B cell (primary cell): ENCODE data around the gene CATSPERZ. TPM values are rescaled to one million over a fixed set of nuclear protein-coding genes. Genes with fewer than 3 reads are reported as not detected.

ENCODE experiments used
- ATAC-seq: fragments of 200-7000 bp; cut with Tn5 transposase; one replicate; pipeline ENCODE4 v1.10.0; 2021; ENCODE audit warnings: low read depth, mild to moderate bottlenecking, moderate number of reproducible peaks, moderate library complexity
- CTCF ChIA-PET: fragments of 350-600 bp; sonication (Branson Sonifier 250); formaldehyde crosslinking; loops from one replicate; lab custom pipeline; 2021; ENCODE audit warnings: antibody characterized with exemption, inconsistent platforms; lab: Charles Lee
- POLR2A ChIA-PET: fragments of 350-600 bp; sonication (Branson Sonifier 250); formaldehyde crosslinking; loops from one replicate; lab custom pipeline; 2021; ENCODE audit warnings: antibody characterized with exemption; lab: Charles Lee
- DNase-seq: peaks from one replicate; pipeline ENCODE4 v3.0.0; 2013
- H2AFZ ChIP-seq: 2 replicates; pipeline ENCODE4 v1.6.1; 2012; ENCODE audit warnings: mild to moderate bottlenecking, low read depth, low read length; ENCODE audit not compliant: insufficient read depth, poor library complexity, severe bottlenecking
- H3K27ac ChIP-seq, 2 donors: 1 replicate in 1 of 2; 2 replicates in 1 of 2; pipeline ENCODE4 v1.5.1; 2012 to 2013; ENCODE audit warnings: low read length in 2 of 2, mild to moderate bottlenecking in 2 of 2, moderate library complexity in 1 of 2
- H3K27me3 ChIP-seq, 4 experiments: fragments of 200-600 bp in 1 of 4; sonication (generic) in 1 of 4; replicated peaks in 1 of 4; 1 replicate in 2 of 4; 2 replicates in 2 of 4; pipeline versions ENCODE4 v1.6.1 to v1.7.0; 2013 to 2016; ENCODE audit warnings: low read length in 3 of 4, mild to moderate bottlenecking in 2 of 4, mixed read lengths in 1 of 4, moderate library complexity in 1 of 4; ENCODE audit not compliant: insufficient read depth in 4 of 4, control insufficient read depth in 3 of 4; ENCODE audit errors: control extremely low read depth in 1 of 4
- H3K36me3 ChIP-seq, 2 experiments: replicated peaks in 1 of 2; 1 replicate in 1 of 2; 2 replicates in 1 of 2; pipeline versions ENCODE4 v1.6.1 to v1.7.1; 2013; ENCODE audit warnings: low read length in 1 of 2; ENCODE audit not compliant: insufficient read depth in 2 of 2, control insufficient read depth in 1 of 2; ENCODE audit errors: control extremely low read depth in 1 of 2, extremely low read depth in 1 of 2
- H3K4me1 ChIP-seq, 2 donors: fragments of 200-600 bp in 1 of 2; sonication (generic) in 1 of 2; 1 replicate in 1 of 2; 2 replicates in 1 of 2; pipeline versions ENCODE4 v1.5.1 to v1.6.1; 2013 to 2017; ENCODE audit warnings: low read length in 2 of 2; ENCODE audit not compliant: control insufficient read depth in 2 of 2, insufficient read depth in 2 of 2
- H3K4me2 ChIP-seq: replicated peaks from 2 replicates; pipeline ENCODE3; 2012; ENCODE audit warnings: mild to moderate bottlenecking, low read depth, low read length; ENCODE audit not compliant: poor library complexity, severe bottlenecking
- H3K4me3 ChIP-seq, 5 experiments: fragments of 200-600 bp in 1 of 5; sonication (generic) in 1 of 5; 1 replicate in 3 of 5; 2 replicates in 2 of 5; pipeline versions ENCODE4 v1.5.1 to v1.7.0; 2011 to 2016; ENCODE audit warnings: low read length in 4 of 5, mild to moderate bottlenecking in 4 of 5, low read depth in 2 of 5, control low read depth in 1 of 5, moderate library complexity in 1 of 5; ENCODE audit not compliant: insufficient read depth in 1 of 5; ENCODE audit errors: control extremely low read depth in 1 of 5, extremely low read depth in 1 of 5
- H3K79me2 ChIP-seq: fragments of 200-600 bp; sonication (generic); one replicate; pipeline ENCODE4 v1.6.0; 2016; ENCODE audit warnings: low read length; ENCODE audit not compliant: control insufficient read depth, insufficient read depth
- H3K9ac ChIP-seq: fragments of 200-600 bp; sonication (generic); 2 replicates; pipeline ENCODE4 v1.6.1; 2017; ENCODE audit warnings: mild to moderate bottlenecking, low read length, moderate library complexity
- H3K9me3 ChIP-seq, 3 donors: one replicate each; pipeline versions ENCODE4 v1.6.1 to v1.7.1; 2013; ENCODE audit warnings: low read length in 2 of 3; ENCODE audit not compliant: control insufficient read depth in 2 of 3, insufficient read depth in 1 of 3; ENCODE audit errors: control extremely low read depth in 1 of 3
- H4K20me1 ChIP-seq: 2 replicates; pipeline ENCODE4 v1.6.0; 2012; ENCODE audit warnings: mild to moderate bottlenecking, low read length; ENCODE audit not compliant: insufficient read depth, control insufficient read depth, poor library complexity, severe bottlenecking
- H3K27ac Mint-ChIP-seq: one replicate; pipeline ENCODE4 v1.8.0; 2021; ENCODE audit warnings: mixed read lengths
- H3K27me3 Mint-ChIP-seq: one replicate; pipeline ENCODE4 v1.8.0; 2021; ENCODE audit warnings: mixed read lengths
- H3K4me1 Mint-ChIP-seq: one replicate; pipeline ENCODE4 v1.8.0; 2021; ENCODE audit warnings: mixed read lengths
- H3K4me3 Mint-ChIP-seq: one replicate; pipeline ENCODE4 v1.8.0; 2021; ENCODE audit warnings: mixed read lengths
- H3K9me3 Mint-ChIP-seq: one replicate; pipeline ENCODE4 v1.8.0; 2022; ENCODE audit warnings: mixed read lengths; ENCODE audit not compliant: insufficient read depth
- CTCF ChIP-seq: fragments of 200-600 bp; IDR thresholded peaks from one replicate; pipeline ENCODE4 v1.8.0; 2022; ENCODE audit warnings: antibody characterized with exemption, mild to moderate bottlenecking
- EZH2 ChIP-seq: IDR thresholded peaks from 2 replicates; pipeline ENCODE4 v1.6.1; 2012; ENCODE audit warnings: borderline replicate concordance, low read depth, mild to moderate bottlenecking, moderate library complexity, low read length; ENCODE audit not compliant: insufficient read depth, poor library complexity, severe bottlenecking
- WGBS: methylation state at CpG from one replicate; pipeline ENCODE4 v1.1.5; 2013; ENCODE audit warnings: missing lambda C conversion rate; ENCODE audit not compliant: insufficient coverage; 5-methylcytosine and 5-hydroxymethylcytosine counted together
- intact Hi-C: fragments of 100-400 bp; cut with micrococcal nuclease; formaldehyde crosslinking; loops from one replicate; pipeline ENCODE4 v1.10.0; 2022
- polyA plus RNA-seq: library from polyadenylated mRNA; depleted of rRNA; stranded (reverse); fragments of >200 nt; gene quantifications from 2 replicates; pipeline ENCODE4 v1.2.3, GENCODE V29; 2012
- total RNA-seq, 2 donors: library from RNA; stranded (reverse); fragments of 120-200 nt in 1 of 2; gene quantifications; 1 replicate in 1 of 2; 2 replicates in 1 of 2; pipeline versions ENCODE4 v1.2.3 to v1.2.4, GENCODE V29; 2013 to 2022

Gene CATSPERZ
- total and polyA plus RNA-seq, 2 donors (not counting 1 experiment from before 2014, with no cell fraction given), result 0.39 TPM; not detected in 1

- Histone ChIP-seq H3K4me1 (peaks cover 0 to 13% of the 10 kb centered on the region in 2 donors), H3K9ac (no peak overlapping the region), H3K36me3 (peaks cover 0 to 32% of the 10 kb centered on the region in 2 experiments), H2AFZ (no peak overlapping the region), H3K79me2 (peaks cover 38% of the 10 kb centered on the region), H3K4me3 (no peak overlapping the region), H3K27ac (peak overlapping the region in 1 of 2 donors; percentile 6), H3K27me3 (no peaks in the 10 kb centered on the region), H3K4me2 (no peak overlapping the region), H4K20me1 (peaks cover 21% of the 10 kb centered on the region), H3K9me3 (no peaks in the 10 kb centered on the region)
- intact Hi-C loops, result no loop called here
- no peaks in the 10 kb centered on the region for H3K9me3 Mint-ChIP-seq
- no peak for ATAC-seq
- TF ChIP-seq EZH2 (no peak), CTCF (no peak)
- H3K27ac Mint-ChIP-seq, result no peak overlapping the region
- H3K4me3 Mint-ChIP-seq, result no peak overlapping the region
- peaks cover 18% of the 10 kb centered on the region for H3K4me1 Mint-ChIP-seq
- ChIA-PET POLR2A (interaction anchor here (0.5 kb wide), 1 partner anchor 17 kb away, joined by 3 read pairs; no protein-coding TSS in a partner anchor), CTCF (no interaction called here)
- no peaks in the 10 kb centered on the region for H3K27me3 Mint-ChIP-seq
- no peak for DNase-seq
- 99% methylated on average over 10 of the region's 10 CpGs for WGBS
Observed at GRCh38 chr11:64312947-64313346, 12.8 kb downstream of the CATSPERZ start.

- WGBS, result 97% methylated on average over 13 of the region's 18 CpGs
- no peaks in the 10 kb centered on the region for H3K9me3 Mint-ChIP-seq
- H3K4me3 Mint-ChIP-seq, result no peak overlapping the region
- no peaks in the 10 kb centered on the region for H3K27me3 Mint-ChIP-seq
- H3K4me2 ChIP-seq, result no peak overlapping the region
- H3K4me1 Mint-ChIP-seq, result peaks cover 23% of the 10 kb centered on the region
- no peak for ATAC-seq
- peaks cover 0 to 18% of the 10 kb centered on the region in 2 donors for H3K4me1 ChIP-seq
- H3K4me3 ChIP-seq, result no peak overlapping the region
- peaks cover 0 to 32% of the 10 kb centered on the region in 2 experiments for H3K36me3 ChIP-seq
- TF ChIP-seq CTCF, result no peak
- TF ChIP-seq EZH2, result no peak
- H3K27ac Mint-ChIP-seq, result no peak overlapping the region
- H2AFZ ChIP-seq, result no peak overlapping the region
- DNase-seq, result no peak
- H3K79me2 ChIP-seq, result peaks cover 40% of the 10 kb centered on the region
- no peaks in the 10 kb centered on the region for H3K27me3 ChIP-seq
- H4K20me1 ChIP-seq, result peaks cover 21% of the 10 kb centered on the region
- intact Hi-C loops, result no loop called here
- H3K9ac ChIP-seq, result no peak overlapping the region
- POLR2A ChIA-PET, result no interaction called here
- no peaks in the 10 kb centered on the region for H3K9me3 ChIP-seq
- peak overlapping the region in 1 of 2 donors; percentile 6 for H3K27ac ChIP-seq
- CTCF ChIA-PET, result interaction anchor here (1.6 to 1.7 kb wide), 2 partner anchors 9 to 47 kb away, joined by 4 to 5 read pairs; no protein-coding TSS in a partner anchor
Observed at GRCh38 chr11:64313491-64314145, 13.5 kb downstream of the CATSPERZ start.
